Uterus (tissue), 4 donors: Measurements from ENCODE around the gene AFMID. TPM values are rescaled to one million over a fixed set of nuclear protein-coding genes. Genes with fewer than 3 reads are reported as not detected.

ENCODE experiments used
- DNase-seq, 2 donors: peaks; one replicate each; pipeline ENCODE4 v3.0.0-alpha.2; 2019 to 2020
- H3K27ac ChIP-seq, 2 donors: fragments of 200-600 bp; sonication (generic); 1 replicate in 1 of 2; 2 replicates in 1 of 2; pipeline ENCODE4 v1.5.1; 2016 to 2018
- H3K27me3 ChIP-seq, 2 donors: fragments of 200-600 bp; sonication (generic); one replicate each; pipeline ENCODE4 v1.5.1; 2018 to 2019; ENCODE audit warnings: control low read depth in 1 of 2
- H3K36me3 ChIP-seq, 2 donors: fragments of 200-600 bp; sonication (generic); one replicate each; pipeline ENCODE4 v1.5.1; 2019; ENCODE audit warnings: control low read depth in 1 of 2
- H3K4me1 ChIP-seq, 2 donors: fragments of 200-600 bp; sonication (generic); one replicate each; pipeline ENCODE4 v1.5.1; 2018 to 2019; ENCODE audit warnings: control low read depth in 1 of 2
- H3K4me3 ChIP-seq, 2 donors: fragments of 200-600 bp; sonication (generic); 1 replicate in 1 of 2; 2 replicates in 1 of 2; pipeline ENCODE4 v1.5.1; 2018 to 2019; ENCODE audit warnings: mild to moderate bottlenecking in 1 of 2
- H3K9me3 ChIP-seq, 2 donors: fragments of 200-600 bp; sonication (generic); one replicate each; pipeline ENCODE4 v1.5.1; 2019; ENCODE audit warnings: control low read depth in 1 of 2
- POLR2A ChIP-seq, 2 donors: fragments of 450-650 bp; IDR thresholded peaks; one replicate each; pipeline ENCODE4 v1.6.1; 2016; ENCODE audit warnings: antibody characterized with exemption in 2 of 2, mild to moderate bottlenecking in 1 of 2, moderate library complexity in 1 of 2
- intact Hi-C: fragments of 100-400 bp; cut with DNase I; formaldehyde crosslinking; loops from one replicate; pipeline ENCODE4 v1.15.1; 2023; ENCODE audit warnings: low total_unique reads
- total RNA-seq, 4 donors: library from RNA; depleted of rRNA in 3 of 4; stranded (reverse); fragments of >200 nt in 3 of 4; gene quantifications; one replicate each; pipeline versions ENCODE4 v1.1.0 to v1.2.4, GENCODE V29; 2014 to 2023
- TF ChIP-seq, protein P1 (sequence below), 4 experiments: fragments of 200-600 bp in 2 of 4; fragments of 450-650 bp in 2 of 4; sonication (generic) in 2 of 4; IDR thresholded peaks; one replicate each; pipeline ENCODE4 v1.5.1; 2016 to 2019; ENCODE audit warnings: antibody characterized with exemption in 4 of 4, mild to moderate bottlenecking in 2 of 4, moderate library complexity in 1 of 4
- donor health status: DM: yes; HTN: yes; CAD: no.

Gene AFMID
- total RNA-seq, 4 donors from 2014 or later, result 21.2 to 38.4 (median 23.7) TPM

DNA sequence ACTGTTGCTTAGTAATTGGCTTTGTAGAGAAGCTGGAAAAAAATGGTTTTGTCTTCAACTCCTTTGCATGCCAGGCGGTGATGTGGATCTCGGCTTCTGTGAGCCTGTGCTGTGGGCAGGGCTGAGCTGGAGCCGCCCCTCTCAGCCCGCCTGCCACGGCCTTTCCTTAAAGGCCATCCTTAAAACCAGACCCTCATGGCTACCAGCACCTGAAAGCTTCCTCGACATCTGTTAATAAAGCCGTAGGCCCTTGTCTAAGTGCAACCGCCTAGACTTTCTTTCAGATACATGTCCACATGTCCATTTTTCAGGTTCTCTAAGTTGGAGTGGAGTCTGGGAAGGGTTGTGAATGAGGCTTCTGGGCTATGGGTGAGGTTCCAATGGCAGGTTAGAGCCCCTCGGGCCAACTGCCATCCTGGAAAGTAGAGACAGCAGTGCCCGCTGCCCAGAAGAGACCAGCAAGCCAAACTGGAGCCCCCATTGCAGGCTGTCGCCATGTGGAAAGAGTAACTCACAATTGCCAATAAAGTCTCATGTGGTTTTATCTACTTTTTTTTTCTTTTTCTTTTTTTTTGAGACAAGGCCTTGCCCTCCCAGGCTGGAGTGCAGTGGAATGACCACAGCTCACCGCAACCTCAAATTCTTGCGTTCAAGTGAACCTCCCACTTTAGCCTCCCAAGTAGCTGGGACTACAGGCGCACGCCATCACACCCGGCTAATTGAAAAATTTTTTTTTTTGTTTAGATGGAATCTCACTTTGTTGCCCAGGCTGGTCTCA is 38.1 kb downstream of the AFMID start:
- intact Hi-C loops, result no loop called here
- H3K36me3 ChIP-seq, result no peaks in the 10 kb centered on the region
- TF ChIP-seq POLR2A (IDR thresholded peaks at IDR 0.05), result no peak
- TF ChIP-seq, protein P1, sequence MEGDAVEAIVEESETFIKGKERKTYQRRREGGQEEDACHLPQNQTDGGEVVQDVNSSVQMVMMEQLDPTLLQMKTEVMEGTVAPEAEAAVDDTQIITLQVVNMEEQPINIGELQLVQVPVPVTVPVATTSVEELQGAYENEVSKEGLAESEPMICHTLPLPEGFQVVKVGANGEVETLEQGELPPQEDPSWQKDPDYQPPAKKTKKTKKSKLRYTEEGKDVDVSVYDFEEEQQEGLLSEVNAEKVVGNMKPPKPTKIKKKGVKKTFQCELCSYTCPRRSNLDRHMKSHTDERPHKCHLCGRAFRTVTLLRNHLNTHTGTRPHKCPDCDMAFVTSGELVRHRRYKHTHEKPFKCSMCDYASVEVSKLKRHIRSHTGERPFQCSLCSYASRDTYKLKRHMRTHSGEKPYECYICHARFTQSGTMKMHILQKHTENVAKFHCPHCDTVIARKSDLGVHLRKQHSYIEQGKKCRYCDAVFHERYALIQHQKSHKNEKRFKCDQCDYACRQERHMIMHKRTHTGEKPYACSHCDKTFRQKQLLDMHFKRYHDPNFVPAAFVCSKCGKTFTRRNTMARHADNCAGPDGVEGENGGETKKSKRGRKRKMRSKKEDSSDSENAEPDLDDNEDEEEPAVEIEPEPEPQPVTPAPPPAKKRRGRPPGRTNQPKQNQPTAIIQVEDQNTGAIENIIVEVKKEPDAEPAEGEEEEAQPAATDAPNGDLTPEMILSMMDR (IDR thresholded peaks at IDR 0.05), result no peak
- no peak for DNase-seq
- no peaks in the 10 kb centered on the region for H3K4me1 ChIP-seq
- no peak overlapping the region for H3K4me3 ChIP-seq
- no peaks in the 10 kb centered on the region for H3K27me3 ChIP-seq
- H3K9me3 ChIP-seq, result no peaks in the 10 kb centered on the region
- H3K27ac ChIP-seq, result no peak overlapping the region

GRCh38 chr17:78226055-78226758 is 39.0 kb downstream of the AFMID start:
- no peak overlapping the region for H3K27ac ChIP-seq
- H3K27me3 ChIP-seq, result no peaks in the 10 kb centered on the region
- no peak overlapping the region for H3K4me3 ChIP-seq
- TF ChIP-seq, protein P1 (IDR thresholded peaks at IDR 0.05), result no peak
- no peak for TF ChIP-seq POLR2A (IDR thresholded peaks at IDR 0.05)
- H3K9me3 ChIP-seq, result no peaks in the 10 kb centered on the region
- no peaks in the 10 kb centered on the region for H3K36me3 ChIP-seq
- DNase-seq, result no peak
- no peaks in the 10 kb centered on the region for H3K4me1 ChIP-seq
- intact Hi-C loops, result no loop called here

DNA sequence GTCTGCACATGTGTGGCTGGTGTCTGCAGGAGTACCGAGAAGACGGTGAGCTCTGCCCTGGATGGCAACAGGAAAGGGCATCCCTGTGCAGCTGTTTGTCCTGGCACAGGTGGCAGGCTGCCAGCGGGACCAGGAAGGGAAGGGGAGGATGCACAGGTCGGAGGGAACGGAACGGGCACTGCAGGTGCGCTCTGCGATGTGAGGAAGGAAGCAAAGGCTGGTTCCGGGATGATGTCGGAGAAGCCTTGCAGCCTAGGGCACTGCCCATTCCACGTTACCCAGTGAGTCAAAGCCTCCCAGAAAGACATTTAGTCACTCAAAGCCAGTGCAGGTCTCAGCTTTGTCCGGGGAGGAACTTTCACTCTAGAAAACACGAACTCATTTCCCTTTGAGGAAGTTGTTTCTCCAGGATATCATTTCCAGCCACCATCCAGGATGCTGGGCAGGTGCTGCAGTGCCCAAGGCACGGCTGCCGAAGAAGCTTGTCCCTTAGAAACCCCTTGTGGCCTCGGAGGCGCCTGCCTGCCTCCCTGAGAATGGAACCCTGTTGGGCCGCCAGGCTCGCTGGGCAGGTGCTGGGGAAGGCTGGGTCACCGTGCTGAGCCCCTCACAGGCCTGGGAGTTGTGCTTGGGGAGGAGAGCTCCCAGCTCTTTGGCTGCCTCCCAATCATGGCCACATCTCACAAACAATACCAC is 39.7 kb downstream of the AFMID start:
- no peaks in the 10 kb centered on the region for H3K36me3 ChIP-seq
- no peak for DNase-seq
- no peak for TF ChIP-seq POLR2A (IDR thresholded peaks at IDR 0.05)
- TF ChIP-seq, protein P1 (IDR thresholded peaks at IDR 0.05), result no peak
- no peak overlapping the region for H3K4me3 ChIP-seq
- H3K27me3 ChIP-seq, result no peaks in the 10 kb centered on the region
- H3K4me1 ChIP-seq, result no peaks in the 10 kb centered on the region
- no peak overlapping the region for H3K27ac ChIP-seq
- H3K9me3 ChIP-seq, result no peaks in the 10 kb centered on the region
- intact Hi-C loops, result no loop called here

GRCh38 chr17:78227455-78227916 is 40.3 kb downstream of the AFMID start:
- no peaks in the 10 kb centered on the region for H3K9me3 ChIP-seq
- no peaks in the 10 kb centered on the region for H3K36me3 ChIP-seq
- no peak overlapping the region for H3K27ac ChIP-seq
- no peaks in the 10 kb centered on the region for H3K4me1 ChIP-seq
- intact Hi-C loops, result no loop called here
- peaks cover 0 to 5% of the 10 kb centered on the region in 2 donors for H3K27me3 ChIP-seq
- no peak overlapping the region for H3K4me3 ChIP-seq
- no peak for DNase-seq
- TF ChIP-seq POLR2A (IDR thresholded peaks at IDR 0.05), result no peak
- TF ChIP-seq, protein P1 (IDR thresholded peaks at IDR 0.05), result no peak
